Activated CD4-positive, alpha-beta T cell treated with anti-CD3 and anti-CD28 coated beads, Interleukin-2, amount 50 U/mL, for 24 hours (primary cell): Measurements from ENCODE around the gene RALBP1.
"Not testable (repeated sequence)": the region's sequence is repeated elsewhere in the genome, so short reads cannot be mapped to it uniquely, and the experiment has no call there.

Source experiments
- DNase-seq, 2 donors: peaks; one replicate each; pipeline ENCODE4 v3.0.0-alpha.2; 2020; ENCODE audit warnings: low read depth in 1 of 2, low spot score in 1 of 2

RALBP1 gene

GRCh38 chr18:9474983-9475642 lies at the start of gene RALBP1:
TSS of gene RALBP1 (plus strand) at chr18:9475513. CDS start at chr18:9513046, 37,533 bp downstream.
- DNase-seq: peak; percentile 97

- no peak for DNase-seq
Measured at GRCh38 chr18:9426753-9427152, 48.6 kb upstream of the RALBP1 start.

- DNase-seq: no peak
Measured at GRCh38 chr18:9428301-9428706, 47.0 kb upstream of the RALBP1 start.

GRCh38 chr18:9428862-9429661 lies 46.3 kb upstream of the RALBP1 start:
- DNase-seq: no peak

GRCh38 chr18:9429662-9429993 lies 45.7 kb upstream of the RALBP1 start:
- no peak for DNase-seq

GRCh38 chr18:9430315-9430714 lies 45.0 kb upstream of the RALBP1 start:
- DNase-seq: not testable (repeated sequence)

- DNase-seq: no peak
Measured at GRCh38 chr18:9431296-9431695, 44.0 kb upstream of the RALBP1 start.

GRCh38 chr18:9433122-9433521 lies 42.2 kb upstream of the RALBP1 start:
- DNase-seq: not testable (repeated sequence)

GRCh38 chr18:9433671-9434121 lies 41.6 kb upstream of the RALBP1 start:
- no peak for DNase-seq

GRCh38 chr18:9434122-9434701 lies 41.1 kb upstream of the RALBP1 start:
- no peak for DNase-seq

GRCh38 chr18:9435041-9435440 lies 40.3 kb upstream of the RALBP1 start:
- DNase-seq: no peak

- DNase-seq: no peak
Measured at GRCh38 chr18:9436206-9436929, 38.9 kb upstream of the RALBP1 start.

- DNase-seq: no peak
Measured at GRCh38 chr18:9437021-9437437, 38.3 kb upstream of the RALBP1 start.

GRCh38 chr18:9437672-9438071 lies 37.6 kb upstream of the RALBP1 start:
- DNase-seq: no peak

GRCh38 chr18:9441061-9441460 lies 34.3 kb upstream of the RALBP1 start:
- DNase-seq: no peak

- no peak for DNase-seq
Measured at GRCh38 chr18:9444549-9444948, 30.8 kb upstream of the RALBP1 start.

- DNase-seq: no peak
Measured at GRCh38 chr18:9446839-9447238, 28.5 kb upstream of the RALBP1 start.

- DNase-seq: no peak
Measured at GRCh38 chr18:9447334-9447733, 28.0 kb upstream of the RALBP1 start.

- DNase-seq: no peak
Measured at GRCh38 chr18:9449600-9450414, 25.5 kb upstream of the RALBP1 start.

- not testable (repeated sequence) for DNase-seq
Measured at GRCh38 chr18:9450920-9451319, 24.4 kb upstream of the RALBP1 start.

- DNase-seq: no peak
Measured at GRCh38 chr18:9453283-9453682, 22.0 kb upstream of the RALBP1 start.
